ENCODE data around the gene ADGRF3. TPM values are rescaled to one million over a fixed set of nuclear protein-coding genes. Genes with fewer than 3 reads are reported as not detected.
A peak's percentile ranks its signal among the peaks of the same experiment; 100 is the strongest.
"Not testable (repeated sequence)": the region's sequence is repeated elsewhere in the genome, so short reads cannot be mapped to it uniquely, and the experiment has no call there.

The ADGRF3 gene, protein sequence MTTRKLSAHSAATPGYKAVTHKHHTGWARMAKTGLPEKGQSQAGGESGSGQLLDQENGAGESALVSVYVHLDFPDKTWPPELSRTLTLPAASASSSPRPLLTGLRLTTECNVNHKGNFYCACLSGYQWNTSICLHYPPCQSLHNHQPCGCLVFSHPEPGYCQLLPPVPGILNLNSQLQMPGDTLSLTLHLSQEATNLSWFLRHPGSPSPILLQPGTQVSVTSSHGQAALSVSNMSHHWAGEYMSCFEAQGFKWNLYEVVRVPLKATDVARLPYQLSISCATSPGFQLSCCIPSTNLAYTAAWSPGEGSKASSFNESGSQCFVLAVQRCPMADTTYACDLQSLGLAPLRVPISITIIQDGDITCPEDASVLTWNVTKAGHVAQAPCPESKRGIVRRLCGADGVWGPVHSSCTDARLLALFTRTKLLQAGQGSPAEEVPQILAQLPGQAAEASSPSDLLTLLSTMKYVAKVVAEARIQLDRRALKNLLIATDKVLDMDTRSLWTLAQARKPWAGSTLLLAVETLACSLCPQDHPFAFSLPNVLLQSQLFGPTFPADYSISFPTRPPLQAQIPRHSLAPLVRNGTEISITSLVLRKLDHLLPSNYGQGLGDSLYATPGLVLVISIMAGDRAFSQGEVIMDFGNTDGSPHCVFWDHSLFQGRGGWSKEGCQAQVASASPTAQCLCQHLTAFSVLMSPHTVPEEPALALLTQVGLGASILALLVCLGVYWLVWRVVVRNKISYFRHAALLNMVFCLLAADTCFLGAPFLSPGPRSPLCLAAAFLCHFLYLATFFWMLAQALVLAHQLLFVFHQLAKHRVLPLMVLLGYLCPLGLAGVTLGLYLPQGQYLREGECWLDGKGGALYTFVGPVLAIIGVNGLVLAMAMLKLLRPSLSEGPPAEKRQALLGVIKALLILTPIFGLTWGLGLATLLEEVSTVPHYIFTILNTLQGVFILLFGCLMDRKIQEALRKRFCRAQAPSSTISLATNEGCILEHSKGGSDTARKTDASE
- 0.35 TPM for total RNA-seq

DNA sequence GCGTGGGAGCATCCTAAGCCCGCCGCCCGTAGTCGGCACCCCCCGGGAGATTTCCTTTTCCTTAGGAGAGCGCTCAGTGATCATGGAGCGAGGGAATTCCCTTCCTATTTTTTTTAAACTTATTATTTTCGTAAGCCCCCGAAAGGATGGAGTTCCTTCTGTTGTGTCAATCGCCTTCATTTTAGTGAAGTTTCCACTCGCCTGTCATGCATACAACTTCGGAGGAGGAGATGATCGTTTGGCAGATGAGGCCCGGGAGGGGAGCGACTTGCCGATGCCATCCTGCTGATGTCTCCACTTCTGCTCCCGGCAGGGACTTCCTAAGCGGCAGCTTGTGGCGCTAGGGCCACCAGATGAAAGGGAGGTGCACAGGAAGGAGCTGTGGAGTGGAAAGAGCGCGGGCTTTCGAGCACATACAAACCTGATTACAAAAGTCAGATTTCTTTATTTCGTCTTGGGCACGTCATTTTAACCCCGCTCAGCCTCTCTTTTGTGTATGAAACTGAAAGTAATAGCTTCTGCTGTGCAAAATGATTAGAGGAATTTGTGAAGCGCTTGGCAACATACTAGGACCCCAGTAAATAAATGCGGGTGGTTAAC lies at the start of gene ADGRF3:
Gene ADGRF3 (minus strand): TSS at position 336 of the 600 bp plus-strand sequence. CDS start 555 bp downstream, outside the sequence.
- peak; percentile 59 for DNase-seq (ENCODE audit: low spot score)

GRCh38 chr2:26395394-26395793 lies 48.8 kb upstream of the ADGRF3 start:
- DNase-seq (ENCODE audit: low spot score), result no peak

- DNase-seq (ENCODE audit: low spot score), result no peak
These were observed 48.1 kb upstream of the ADGRF3 start for GRCh38 chr2:26394694-26395093.

DNA sequence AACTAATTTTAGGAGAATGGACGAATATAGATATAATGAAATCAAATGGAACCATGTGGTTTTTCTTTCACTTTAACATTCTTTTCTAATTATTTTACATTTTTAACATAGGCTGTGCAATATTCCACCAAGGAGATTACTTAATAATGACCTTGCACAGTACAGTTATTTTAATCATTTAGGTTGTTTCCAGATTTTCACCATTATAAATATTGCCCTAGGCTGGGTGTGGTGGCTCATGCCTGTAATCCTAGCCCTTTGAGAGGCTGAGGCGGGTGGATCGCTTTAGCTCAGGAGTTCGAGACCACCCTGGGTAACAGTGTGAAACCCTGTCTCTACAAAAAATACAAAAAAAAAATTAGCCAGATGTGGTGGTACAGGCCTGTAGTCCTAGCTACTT lies 40.6 kb upstream of the ADGRF3 start:
- DNase-seq (ENCODE audit: low spot score), result no peak

DNA sequence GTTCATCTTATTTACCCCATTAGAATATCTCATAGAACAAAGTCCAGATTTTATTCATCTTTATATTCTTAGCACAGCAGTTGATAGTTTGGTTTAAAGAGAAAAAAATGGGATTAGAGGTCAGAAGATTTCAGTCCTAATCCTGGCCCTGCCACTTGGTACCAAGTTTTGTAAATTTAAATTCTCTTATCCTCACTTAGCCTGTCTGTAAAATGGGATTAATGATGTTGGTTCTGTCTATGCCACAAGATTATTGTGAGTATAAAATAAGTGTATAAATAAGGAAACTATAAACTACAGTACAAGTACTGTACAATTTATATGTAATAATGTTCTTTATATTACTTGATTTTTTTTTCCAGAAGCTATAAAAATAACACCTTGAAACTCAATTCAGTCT lies 38.0 kb upstream of the ADGRF3 start:
- no peak for DNase-seq (ENCODE audit: low spot score)

DNA sequence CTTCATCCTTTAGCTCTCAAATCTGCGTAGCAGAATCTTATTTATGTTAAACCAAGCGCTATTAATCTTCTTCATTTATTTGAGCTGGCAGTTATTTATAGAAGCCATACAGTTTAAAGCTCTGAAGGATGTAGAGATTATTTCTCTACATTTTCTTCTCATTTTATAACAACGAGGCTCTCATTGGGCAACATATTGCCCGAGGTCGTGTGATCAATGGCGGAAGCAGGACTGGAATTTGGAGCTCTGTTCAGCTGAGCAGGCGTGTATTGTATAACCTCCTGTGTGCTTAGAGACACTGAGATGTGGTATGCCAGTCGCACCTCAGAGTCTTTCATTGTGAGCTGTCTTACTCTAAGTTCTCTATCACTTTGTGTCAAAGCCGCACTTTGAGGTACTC lies 37.6 kb upstream of the ADGRF3 start:
- DNase-seq (ENCODE audit: low spot score), result no peak

- DNase-seq (ENCODE audit: low spot score), result no peak
These were observed 36.0 kb upstream of the ADGRF3 start for GRCh38 chr2:26382564-26382963.

DNA sequence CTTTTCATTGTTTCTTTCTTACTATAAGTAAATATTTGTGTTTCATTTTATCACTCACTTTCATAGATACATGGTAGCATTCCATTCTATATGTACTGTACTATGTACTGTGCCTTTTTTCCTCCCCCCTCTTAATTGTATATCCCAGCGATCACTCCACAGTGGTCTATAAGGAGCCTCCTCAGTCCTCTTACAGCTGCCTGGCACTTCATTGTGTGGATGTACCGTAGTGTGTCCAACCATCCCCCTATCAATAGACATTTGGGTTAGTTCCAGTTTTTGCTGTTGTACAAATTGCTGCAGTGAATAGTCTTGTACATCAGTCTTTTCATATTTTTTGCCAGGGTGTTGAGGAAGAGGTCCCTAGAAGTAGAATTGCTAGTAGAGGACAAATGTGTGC lies 33.7 kb upstream of the ADGRF3 start:
- DNase-seq (ENCODE audit: low spot score), result no peak

- DNase-seq (ENCODE audit: low spot score), result no peak
These were observed 30.2 kb upstream of the ADGRF3 start for GRCh38 chr2:26376799-26377198.

- DNase-seq (ENCODE audit: low spot score), result not testable (repeated sequence)
These were observed 24.3 kb upstream of the ADGRF3 start for GRCh38 chr2:26370909-26371308.

DNA sequence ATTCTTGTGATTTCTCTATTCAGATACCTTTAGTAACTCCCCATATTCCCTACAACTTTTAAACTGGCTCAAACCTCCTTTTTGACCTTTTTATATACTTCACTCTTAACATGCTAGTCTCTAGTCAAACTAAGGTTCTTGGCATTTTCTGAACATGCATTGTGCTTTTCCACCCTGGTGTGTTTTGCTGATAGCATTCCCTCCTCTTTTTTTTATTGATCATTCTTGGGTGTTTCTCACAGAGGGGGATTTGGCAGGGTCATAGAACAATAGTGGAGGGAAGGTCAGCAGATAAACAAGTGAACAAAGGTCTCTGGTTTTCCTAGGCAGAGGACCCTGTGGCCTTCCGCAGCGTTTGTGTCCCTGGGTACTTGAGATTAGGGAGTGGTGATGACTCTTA lies 23.1 kb upstream of the ADGRF3 start:
- not testable (repeated sequence) for DNase-seq (ENCODE audit: low spot score)

DNA sequence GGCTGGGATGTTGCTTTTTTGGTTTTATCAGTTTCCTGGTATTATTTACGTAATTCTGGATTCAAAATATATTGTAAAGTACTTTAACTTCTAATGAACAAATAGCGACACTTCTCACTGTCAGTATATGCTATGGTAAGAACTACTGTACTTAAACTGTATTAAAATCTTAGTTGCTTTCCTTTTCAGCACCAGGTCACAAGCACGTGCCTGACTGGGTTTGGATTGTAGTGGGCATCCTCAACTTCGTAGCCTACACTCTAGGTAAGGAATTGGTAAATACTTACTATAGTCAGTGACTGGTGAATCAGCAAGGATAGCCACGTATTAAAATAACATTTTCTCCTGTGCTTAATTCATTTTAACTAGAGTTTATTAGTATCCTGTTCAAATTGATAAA lies 20.4 kb upstream of the ADGRF3 start:
- DNase-seq (ENCODE audit: low spot score), result no peak

DNA sequence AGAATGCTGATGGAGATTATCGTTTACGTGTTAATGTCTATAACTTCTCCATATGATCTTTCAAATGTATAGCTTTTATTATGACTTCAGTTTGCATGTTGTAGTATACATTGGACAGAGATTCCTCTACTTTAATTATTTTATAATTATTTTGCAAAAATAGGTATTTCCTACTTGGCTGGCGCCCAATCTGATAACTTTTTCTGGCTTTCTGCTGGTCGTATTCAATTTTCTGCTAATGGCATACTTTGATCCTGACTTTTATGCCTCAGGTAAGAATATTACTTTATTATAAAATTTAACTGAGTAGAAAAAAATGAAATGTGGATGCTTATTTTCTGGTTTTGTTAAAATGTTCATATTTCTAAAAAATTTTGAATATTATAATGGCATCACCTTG lies 18.1 kb upstream of the ADGRF3 start:
- no peak for DNase-seq (ENCODE audit: low spot score)

GRCh38 chr2:26363958-26364357 lies 17.4 kb upstream of the ADGRF3 start:
- no peak for DNase-seq (ENCODE audit: low spot score)

GRCh38 chr2:26363323-26363722 lies 16.7 kb upstream of the ADGRF3 start:
- DNase-seq (ENCODE audit: low spot score), result no peak

DNA sequence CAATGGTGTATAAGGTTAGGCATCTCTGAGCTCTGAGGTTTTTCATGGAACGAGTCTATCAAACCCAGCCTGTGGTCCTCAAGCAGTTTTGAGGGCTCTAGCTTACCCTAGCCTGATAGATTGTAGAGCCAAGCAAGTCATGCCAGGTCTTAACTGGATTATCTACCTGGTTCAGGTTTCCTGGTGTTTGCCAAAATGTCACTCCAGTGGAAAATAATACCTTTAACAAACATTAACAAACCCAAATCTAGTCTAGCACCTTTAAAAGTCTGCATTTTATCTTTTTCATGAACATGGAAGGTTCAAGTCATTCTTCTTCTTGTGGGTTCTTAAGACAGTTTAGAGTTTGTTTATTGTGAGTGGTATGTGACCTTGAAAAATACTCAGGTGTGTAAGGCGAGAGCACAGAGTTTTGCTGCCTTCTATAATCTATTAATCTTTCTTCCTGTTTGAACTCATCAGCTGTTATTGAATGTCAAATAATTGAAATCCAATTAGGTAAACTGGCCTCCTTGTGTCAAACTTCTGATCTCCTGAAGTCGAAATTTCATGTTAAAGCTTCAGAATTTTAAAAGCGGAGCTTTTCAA lies 13.4 kb upstream of the ADGRF3 start:
- no peak for DNase-seq (ENCODE audit: low spot score)

DNA sequence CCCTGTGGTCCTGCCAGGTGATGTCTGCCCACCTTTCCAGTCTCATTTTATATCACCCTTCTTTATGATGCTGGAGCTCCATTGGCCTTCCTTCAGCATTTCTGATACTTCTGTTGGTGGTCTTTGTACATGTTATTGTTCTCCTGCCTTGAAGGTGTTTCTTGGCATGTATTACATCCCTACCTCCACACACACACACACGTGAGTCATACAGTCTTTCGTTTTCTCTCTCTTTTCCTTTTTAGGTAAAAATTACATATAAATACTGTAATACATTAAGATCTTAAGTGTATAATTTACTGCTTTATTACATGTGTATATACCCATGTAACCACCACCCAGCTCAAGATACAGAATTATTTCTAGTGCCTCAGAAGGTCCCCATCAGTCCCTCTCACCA lies 10.2 kb upstream of the ADGRF3 start:
- DNase-seq (ENCODE audit: low spot score), result no peak

- DNase-seq (ENCODE audit: low spot score), result no peak
These were observed 9.5 kb upstream of the ADGRF3 start for GRCh38 chr2:26356111-26356510.

DNA sequence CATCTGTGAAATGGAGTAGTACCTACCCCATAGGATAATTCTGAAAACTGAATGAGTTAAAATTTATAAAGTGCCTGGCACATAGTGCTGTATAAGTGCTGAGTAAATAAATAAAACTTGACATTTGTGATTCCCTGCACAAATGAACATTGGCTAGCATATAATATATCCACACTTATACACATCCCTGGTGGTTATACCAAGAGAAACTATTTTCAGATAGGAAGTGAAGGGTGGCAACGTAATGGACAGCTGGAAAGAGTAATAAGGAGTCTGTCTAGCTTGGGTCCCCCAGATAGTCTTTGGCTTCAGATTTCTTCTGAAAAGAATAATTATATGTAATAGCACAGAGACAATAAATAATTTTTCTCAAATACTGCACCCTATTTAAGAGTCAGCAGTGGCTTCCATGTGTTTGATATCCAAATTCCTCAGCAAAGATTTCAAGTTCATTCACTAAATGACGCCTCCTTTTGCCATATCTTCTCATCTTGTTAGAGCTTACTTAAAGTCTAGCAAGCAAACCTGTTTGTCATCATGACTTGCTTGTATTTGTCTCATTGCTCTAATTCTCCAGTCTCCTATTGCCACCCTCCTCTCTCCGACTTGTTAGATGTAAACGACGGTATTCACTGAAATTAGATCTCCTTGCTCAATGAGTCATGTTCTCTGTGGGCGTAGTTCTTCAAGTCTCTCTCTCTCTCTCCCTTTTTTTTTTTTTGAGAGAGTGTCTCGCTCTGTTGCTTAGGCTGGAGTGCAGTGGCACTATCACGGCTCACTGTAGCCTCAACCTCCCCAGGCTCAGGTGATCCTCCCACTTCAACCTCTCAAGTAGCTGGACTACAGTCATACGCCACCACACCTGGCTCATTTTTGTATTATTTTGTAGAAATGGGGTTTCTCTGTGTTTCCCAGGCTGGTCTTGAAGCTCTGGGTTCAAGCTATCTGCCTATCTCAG lies 8.7 kb upstream of the ADGRF3 start:
- no peak for DNase-seq (ENCODE audit: low spot score)

- not testable (repeated sequence) for DNase-seq (ENCODE audit: low spot score)
These were observed 7.9 kb upstream of the ADGRF3 start for GRCh38 chr2:26354469-26354868.

GRCh38 chr2:26352892-26353291 lies 6.3 kb upstream of the ADGRF3 start:
- DNase-seq (ENCODE audit: low spot score), result no peak
